CD4-positive, alpha-beta memory T cell (primary cell): ENCODE results near the gene RET. TPM values are rescaled to one million over a fixed set of nuclear protein-coding genes. Genes with fewer than 3 reads are reported as not detected.

Experiments
- CTCF ChIA-PET: fragments of 350-600 bp; sonication (Branson Sonifier 250); formaldehyde crosslinking; loops from one replicate; lab custom pipeline; 2021; ENCODE audit warnings: inconsistent platforms; ENCODE audit not compliant: partially characterized antibody; lab: Charles Lee
- POLR2A ChIA-PET: fragments of 350-600 bp; sonication (Branson Sonifier 250); formaldehyde crosslinking; loops from one replicate; lab custom pipeline; 2021; ENCODE audit not compliant: partially characterized antibody; lab: Charles Lee
- DNase-seq, 5 donors: peaks; one replicate each; pipeline versions ENCODE4 v3.0.0 to v3.0.0-alpha.2; 2020 to 2022; ENCODE audit warnings: mixed read lengths in 1 of 5
- H3K27ac ChIP-seq: one replicate; pipeline ENCODE4 v1.7.0; 2013; ENCODE audit warnings: low read depth, low read length
- H3K27me3 ChIP-seq: 2 replicates; pipeline ENCODE4 v1.7.0; 2013; ENCODE audit warnings: mild to moderate bottlenecking, low read length, moderate library complexity; ENCODE audit not compliant: insufficient read depth
- H3K36me3 ChIP-seq: 2 replicates; pipeline ENCODE4 v1.7.0; 2013; ENCODE audit warnings: mild to moderate bottlenecking, low read length, moderate library complexity; ENCODE audit not compliant: insufficient read depth
- H3K4me1 ChIP-seq: 2 replicates; pipeline ENCODE4 v1.7.0; 2013; ENCODE audit warnings: mild to moderate bottlenecking, low read length, moderate library complexity; ENCODE audit not compliant: insufficient read depth
- H3K4me3 ChIP-seq, 2 donors: one replicate each; pipeline ENCODE4 v1.7.0; 2013; ENCODE audit warnings: low read length in 2 of 2, mild to moderate bottlenecking in 1 of 2
- H3K9me3 ChIP-seq, 2 donors: one replicate each; pipeline ENCODE4 v1.7.0; 2013; ENCODE audit warnings: low read length in 2 of 2, control low read depth in 1 of 2; ENCODE audit not compliant: control insufficient read depth in 1 of 2
- H3K27ac Mint-ChIP-seq, 7 donors: one replicate each; pipeline ENCODE4 v1.8.0; 2020 to 2021; ENCODE audit warnings: mixed read lengths in 7 of 7, mild to moderate bottlenecking in 6 of 7, inconsistent platforms in 3 of 7, moderate library complexity in 3 of 7
- H3K27me3 Mint-ChIP-seq, 2 donors: one replicate each; pipeline ENCODE4 v1.8.0; 2020 to 2021; ENCODE audit warnings: mixed read lengths in 2 of 2
- H3K36me3 Mint-ChIP-seq, 2 donors: one replicate each; pipeline ENCODE4 v1.8.0; 2020 to 2021; ENCODE audit warnings: mixed read lengths in 2 of 2, inconsistent platforms in 1 of 2, mild to moderate bottlenecking in 1 of 2
- H3K4me1 Mint-ChIP-seq, 4 donors: one replicate each; pipeline ENCODE4 v1.8.0; 2020 to 2021; ENCODE audit warnings: mixed read lengths in 4 of 4, mild to moderate bottlenecking in 1 of 4
- H3K4me3 Mint-ChIP-seq, 8 donors: one replicate each; pipeline ENCODE4 v1.8.0; 2020 to 2021; ENCODE audit warnings: mixed read lengths in 8 of 8, mild to moderate bottlenecking in 7 of 8, moderate library complexity in 6 of 8, inconsistent platforms in 3 of 8
- H3K9me3 Mint-ChIP-seq, 8 donors: one replicate each; pipeline ENCODE4 v1.8.0; 2020 to 2021; ENCODE audit warnings: mixed read lengths in 8 of 8, mild to moderate bottlenecking in 5 of 8, inconsistent platforms in 3 of 8, moderate library complexity in 1 of 8
- intact Hi-C: fragments of 100-400 bp; cut with micrococcal nuclease; formaldehyde crosslinking; loops from one replicate; pipeline ENCODE4 v1.15.1; 2023
- polyA plus RNA-seq, 2 donors: library from polyadenylated mRNA; unstranded; fragments of 300-500 nt; fragmentation: Illumina TruSeq; gene quantifications; one replicate each; pipeline ENCODE4 v1.2.3, GENCODE V29; 2021
- total RNA-seq, 2 experiments: library from RNA; stranded (reverse); gene quantifications; one replicate each; pipeline ENCODE4 v1.2.3, GENCODE V29; 2021

The RET gene
- total and polyA plus RNA-seq, 4 experiments from 2014 or later: not detected

DNA sequence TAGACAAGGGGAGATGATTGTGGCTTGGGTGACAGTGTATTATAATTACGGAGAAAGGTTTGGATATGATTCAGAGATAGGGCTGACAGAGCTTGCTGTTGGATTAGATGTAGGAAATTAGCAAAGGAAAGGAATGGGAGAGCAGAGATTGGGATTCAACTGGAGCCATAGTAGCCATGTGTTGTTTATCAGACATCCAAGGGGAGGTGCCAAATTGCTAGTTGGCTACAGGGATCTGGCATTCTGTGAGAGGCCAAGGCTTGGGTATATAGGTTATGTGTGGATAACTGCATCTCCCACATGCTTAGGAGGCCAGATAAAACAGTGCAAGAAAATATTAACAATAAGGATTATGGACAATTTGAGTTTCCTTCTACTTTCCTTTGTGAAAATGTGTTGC lies 96.3 kb downstream of the RET start:
- peaks cover 84 to 85% of the 10 kb centered on the region in 2 donors for H3K36me3 Mint-ChIP-seq
- H3K4me1 ChIP-seq: no peaks in the 10 kb centered on the region
- H3K36me3 ChIP-seq: peaks cover 41% of the 10 kb centered on the region
- peaks cover 0 to 8% (median 0%) of the 10 kb centered on the region in 8 donors for H3K9me3 Mint-ChIP-seq
- no peaks in the 10 kb centered on the region for H3K27me3 Mint-ChIP-seq
- H3K9me3 ChIP-seq: no peaks in the 10 kb centered on the region
- ChIA-PET POLR2A (no interaction called here), CTCF (interaction anchor here (2.4 to 3.0 kb wide), 2 partner anchors 29 to 32 kb away, joined by 7 to 8 read pairs; no protein-coding TSS in a partner anchor)
- H3K4me3 Mint-ChIP-seq: no peak overlapping the region
- DNase-seq: no peak
- peak overlapping the region in 4 of 7 donors; percentile 3 to 40 (median 21) for H3K27ac Mint-ChIP-seq
- H3K27me3 ChIP-seq: no peaks in the 10 kb centered on the region
- no peak overlapping the region for H3K27ac ChIP-seq
- H3K4me1 Mint-ChIP-seq: peaks cover 10 to 38% (median 27%) of the 10 kb centered on the region in 4 donors
- H3K4me3 ChIP-seq: no peak overlapping the region
- intact Hi-C loops: no loop called here

GRCh38 chr10:43174969-43175368 lies 98.1 kb downstream of the RET start:
- CTCF ChIA-PET: interaction anchor here (1.6 kb wide), 1 partner anchor 21 kb away, joined by 4 read pairs; no protein-coding TSS in a partner anchor
- DNase-seq: no peak
- Mint-ChIP-seq H3K27ac (no peak overlapping the region), H3K4me3 (no peak overlapping the region), H3K36me3 (peaks cover 79 to 84% of the 10 kb centered on the region in 2 donors), H3K9me3 (peaks cover 0 to 13% (median 6%) of the 10 kb centered on the region in 8 donors), H3K27me3 (no peaks in the 10 kb centered on the region), H3K4me1 (peaks cover 10 to 28% (median 24%) of the 10 kb centered on the region in 4 donors)
- H3K36me3 ChIP-seq: peaks cover 32% of the 10 kb centered on the region
- H3K27ac ChIP-seq: no peak overlapping the region
- intact Hi-C loops: no loop called here
- H3K27me3 ChIP-seq: no peaks in the 10 kb centered on the region
- no peak overlapping the region for H3K4me3 ChIP-seq
- no peaks in the 10 kb centered on the region for H3K9me3 ChIP-seq
- POLR2A ChIA-PET: no interaction called here
- no peaks in the 10 kb centered on the region for H3K4me1 ChIP-seq

- no peak for DNase-seq
- intact Hi-C loops: no loop called here
- CTCF ChIA-PET: interaction anchor here (1.2 kb wide), 1 partner anchor 28 kb away, joined by 3 read pairs; no protein-coding TSS in a partner anchor
- Mint-ChIP-seq H3K27me3 (no peaks in the 10 kb centered on the region), H3K36me3 (peaks cover 82% of the 10 kb centered on the region in 2 donors), H3K4me3 (no peak overlapping the region), H3K27ac (peak overlapping the region in 1 of 7 donors; percentile 13), H3K4me1 (peaks cover 6 to 19% (median 18%) of the 10 kb centered on the region in 4 donors), H3K9me3 (peaks cover 0 to 13% (median 6%) of the 10 kb centered on the region in 8 donors)
- Histone ChIP-seq H3K4me1 (no peaks in the 10 kb centered on the region), H3K27ac (no peak overlapping the region), H3K27me3 (no peaks in the 10 kb centered on the region), H3K36me3 (peaks cover 39% of the 10 kb centered on the region), H3K9me3 (no peaks in the 10 kb centered on the region), H3K4me3 (no peak overlapping the region)
- POLR2A ChIA-PET: no interaction called here
Observed at GRCh38 chr10:43176271-43176670, 99.4 kb downstream of the RET start.

- Histone ChIP-seq H3K27me3 (no peaks in the 10 kb centered on the region), H3K27ac (no peak overlapping the region), H3K9me3 (no peaks in the 10 kb centered on the region), H3K36me3 (peaks cover 42% of the 10 kb centered on the region), H3K4me3 (no peak overlapping the region), H3K4me1 (no peaks in the 10 kb centered on the region)
- intact Hi-C loops: no loop called here
- Mint-ChIP-seq H3K4me1 (peaks cover 6 to 9% (median 8%) of the 10 kb centered on the region in 4 donors), H3K36me3 (peaks cover 74 to 80% of the 10 kb centered on the region in 2 donors), H3K4me3 (no peak overlapping the region), H3K9me3 (peaks cover 0 to 13% (median 6%) of the 10 kb centered on the region in 8 donors), H3K27me3 (no peaks in the 10 kb centered on the region), H3K27ac (no peak overlapping the region)
- CTCF ChIA-PET: no interaction called here
- POLR2A ChIA-PET: no interaction called here
- no peak for DNase-seq
Observed at GRCh38 chr10:43177595-43177994, 100.7 kb downstream of the RET start.

Other genes with a start within 250 kb of the RET start
- gene CSGALNACT2, start 61.4 kb downstream of the RET start, total RNA-seq: 10 to 100 TPM; 45.3 to 48.2 TPM
- 10 to 100 TPM; 21.1 to 23.5 TPM for gene CSGALNACT2, start 61.4 kb downstream of the RET start, polyA plus RNA-seq
- gene RASGEF1A, start 190.0 kb downstream of the RET start, total RNA-seq: 1 to 10 TPM; 6.5 to 7.4 TPM
- 1 to 10 TPM; 1.3 to 3.4 TPM for gene RASGEF1A, start 190.0 kb downstream of the RET start, polyA plus RNA-seq